Measurements from ENCODE around the gene TFAP2A. TPM values are rescaled to one million over a fixed set of nuclear protein-coding genes. Genes with fewer than 3 reads are reported as not detected.

The TFAP2A gene
- total and polyA plus RNA-seq, 12 donors, result 0.12 to 0.95 (median 0.20) TPM; not detected in 2

DNA sequence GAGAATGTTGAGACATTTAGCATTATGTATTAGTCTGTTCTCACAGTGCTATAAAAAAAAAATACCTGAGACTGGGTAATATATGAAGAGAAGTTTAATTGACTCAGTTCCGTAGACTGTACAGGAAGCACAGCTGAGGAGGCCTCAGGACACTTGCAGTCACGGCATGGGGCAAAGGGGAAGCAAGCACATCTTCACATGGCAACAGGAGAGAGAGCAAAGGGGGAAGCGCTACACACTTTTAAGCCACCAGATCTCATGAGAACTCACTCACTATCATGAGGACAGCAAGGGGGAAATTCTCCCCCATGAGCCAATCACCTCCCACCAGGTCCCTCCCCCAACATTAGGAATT lies 26.8 kb upstream of the TFAP2A start:
- Histone ChIP-seq H3K27ac (no peak overlapping the region), H3K9me3 (no peaks in the 10 kb centered on the region), H3K4me1 (no peaks in the 10 kb centered on the region), H3K36me3 (no peaks in the 10 kb centered on the region), H3K4me3 (no peak overlapping the region), H3K27me3 (peaks cover 0 to 36% (median 10%) of the 10 kb centered on the region in 7 donors)
- DNase-seq, result no peak
- TF ChIP-seq, protein P1, sequence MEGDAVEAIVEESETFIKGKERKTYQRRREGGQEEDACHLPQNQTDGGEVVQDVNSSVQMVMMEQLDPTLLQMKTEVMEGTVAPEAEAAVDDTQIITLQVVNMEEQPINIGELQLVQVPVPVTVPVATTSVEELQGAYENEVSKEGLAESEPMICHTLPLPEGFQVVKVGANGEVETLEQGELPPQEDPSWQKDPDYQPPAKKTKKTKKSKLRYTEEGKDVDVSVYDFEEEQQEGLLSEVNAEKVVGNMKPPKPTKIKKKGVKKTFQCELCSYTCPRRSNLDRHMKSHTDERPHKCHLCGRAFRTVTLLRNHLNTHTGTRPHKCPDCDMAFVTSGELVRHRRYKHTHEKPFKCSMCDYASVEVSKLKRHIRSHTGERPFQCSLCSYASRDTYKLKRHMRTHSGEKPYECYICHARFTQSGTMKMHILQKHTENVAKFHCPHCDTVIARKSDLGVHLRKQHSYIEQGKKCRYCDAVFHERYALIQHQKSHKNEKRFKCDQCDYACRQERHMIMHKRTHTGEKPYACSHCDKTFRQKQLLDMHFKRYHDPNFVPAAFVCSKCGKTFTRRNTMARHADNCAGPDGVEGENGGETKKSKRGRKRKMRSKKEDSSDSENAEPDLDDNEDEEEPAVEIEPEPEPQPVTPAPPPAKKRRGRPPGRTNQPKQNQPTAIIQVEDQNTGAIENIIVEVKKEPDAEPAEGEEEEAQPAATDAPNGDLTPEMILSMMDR (IDR thresholded peaks at IDR 0.05), result no peak
- intact Hi-C loops (cut with DNase I), result no loop called here
- no peak for ATAC-seq
- WGBS, 2 donors, result 79 to 85% methylated on average over 3 of the region's 3 CpGs

DNA sequence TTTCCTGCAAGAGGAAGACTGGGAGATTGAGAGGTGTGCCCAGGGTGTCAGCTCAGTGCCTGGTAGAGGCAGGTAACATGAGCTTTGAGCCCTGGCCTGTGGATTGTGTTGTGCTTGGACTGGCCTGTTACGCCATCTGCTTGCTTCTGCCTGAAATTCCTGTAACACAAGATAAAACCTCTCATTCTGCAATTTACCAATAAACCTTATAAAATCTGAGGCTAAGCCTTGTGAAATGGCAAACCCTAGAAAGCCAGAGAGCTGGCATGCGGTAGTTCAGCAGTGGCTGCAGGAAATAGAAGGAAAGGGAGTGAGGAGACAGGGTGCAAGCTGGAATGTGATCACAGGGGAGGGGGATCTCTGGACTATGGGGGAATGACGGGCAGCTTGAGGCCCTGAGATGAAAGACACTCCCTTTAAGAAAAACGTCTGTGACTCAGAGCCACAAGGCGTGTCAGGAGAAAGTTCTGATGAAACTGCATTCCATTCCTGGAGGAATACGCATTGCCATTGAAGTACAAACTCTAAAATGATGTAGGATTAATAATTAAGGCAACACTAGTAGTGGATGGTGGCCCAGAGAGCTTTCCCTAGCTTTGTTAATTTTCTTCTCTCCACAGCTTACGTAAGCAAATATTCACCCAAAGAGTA lies 26.3 kb upstream of the TFAP2A start:
- WGBS, 2 donors, result 58 to 59% methylated on average over 7 of the region's 7 CpGs
- ATAC-seq (no peak), DNase-seq (no peak)
- Histone ChIP-seq H3K27ac (no peak overlapping the region), H3K27me3 (peaks cover 0 to 30% (median 10%) of the 10 kb centered on the region in 7 donors), H3K9me3 (no peaks in the 10 kb centered on the region), H3K4me1 (no peaks in the 10 kb centered on the region), H3K36me3 (no peaks in the 10 kb centered on the region), H3K4me3 (no peak overlapping the region)
- TF ChIP-seq, protein P1 (IDR thresholded peaks at IDR 0.05), result no peak
- intact Hi-C loops (cut with DNase I), result no loop called here

DNA sequence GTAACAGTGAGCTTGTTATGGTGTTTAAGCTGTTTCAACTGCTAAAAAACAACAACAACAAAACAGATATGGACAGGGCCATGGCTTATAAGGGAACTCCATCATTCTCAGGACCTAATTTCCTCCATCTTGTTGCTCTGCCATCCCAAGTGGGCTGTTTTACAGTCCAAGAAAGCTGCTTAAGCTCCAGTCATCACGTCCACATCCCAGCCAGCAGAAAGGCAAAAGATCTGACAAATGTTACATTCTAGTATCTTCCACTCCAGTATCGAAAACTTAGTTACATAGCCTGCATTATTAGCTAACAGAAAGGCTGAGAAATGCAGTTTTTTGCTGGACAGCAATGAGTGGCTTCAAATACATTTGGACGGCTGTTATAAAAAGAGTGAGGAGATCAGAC lies 23.0 kb upstream of the TFAP2A start:
- Histone ChIP-seq H3K36me3 (no peaks in the 10 kb centered on the region), H3K4me3 (no peak overlapping the region), H3K27ac (no peak overlapping the region), H3K4me1 (no peaks in the 10 kb centered on the region), H3K27me3 (peaks cover 0 to 38% (median 17%) of the 10 kb centered on the region in 7 donors), H3K9me3 (no peaks in the 10 kb centered on the region)
- intact Hi-C loops (cut with DNase I), result loop anchor here in 9 of 10 donors (5.0 to 10.0 kb wide), 10 partner anchors 403 to 1733 kb away; no protein-coding TSS in a partner anchor
- ATAC-seq (no peak), DNase-seq (no peak)
- 80% methylated on average over 3 of the region's 3 CpGs for WGBS, 2 donors
- TF ChIP-seq, protein P1 (IDR thresholded peaks at IDR 0.05), result no peak

DNA sequence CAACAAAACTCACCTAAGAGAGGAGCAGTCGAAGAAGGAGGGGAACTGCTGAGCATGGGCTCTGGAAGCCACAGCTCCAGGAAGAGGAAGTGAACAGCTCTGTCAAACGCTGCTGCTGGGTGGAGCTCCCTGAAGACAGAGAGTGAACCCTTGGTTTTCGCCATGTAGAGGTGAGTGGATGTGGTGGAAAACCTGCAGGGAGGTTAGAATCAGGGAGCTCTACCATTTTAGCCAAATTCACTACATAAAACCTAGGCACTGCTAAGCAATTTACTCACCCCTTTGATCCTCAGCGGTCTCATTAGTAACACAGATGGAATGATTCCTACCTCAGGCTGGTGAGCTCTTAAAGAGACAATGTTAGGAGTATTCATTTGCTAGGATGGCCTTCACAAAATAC lies 19.4 kb upstream of the TFAP2A start:
- DNase-seq, result no peak
- ATAC-seq, result no peak
- H3K4me3 ChIP-seq, result no peak overlapping the region
- 59 to 63% methylated on average over 4 of the region's 4 CpGs for WGBS, 2 donors
- no peak overlapping the region for H3K27ac ChIP-seq
- H3K36me3 ChIP-seq, result no peaks in the 10 kb centered on the region
- TF ChIP-seq, protein P1 (IDR thresholded peaks at IDR 0.05), result no peak
- intact Hi-C loops (cut with DNase I), result loop anchor here in 9 of 10 donors (5.0 to 10.0 kb wide), 9 partner anchors 399 to 1729 kb away; no protein-coding TSS in a partner anchor
- no peaks in the 10 kb centered on the region for H3K4me1 ChIP-seq
- no peaks in the 10 kb centered on the region for H3K9me3 ChIP-seq
- H3K27me3 ChIP-seq, result peaks cover 0 to 42% (median 25%) of the 10 kb centered on the region in 7 donors

Measured in heart right ventricle (tissue), 16 donors.